Measurements from ENCODE around the gene PARVA. TPM values are rescaled to one million over a fixed set of nuclear protein-coding genes. Genes with fewer than 3 reads are reported as not detected.

The PARVA gene
- total RNA-seq, 1 experiment from 2014 or later = 10.4 TPM

DNA sequence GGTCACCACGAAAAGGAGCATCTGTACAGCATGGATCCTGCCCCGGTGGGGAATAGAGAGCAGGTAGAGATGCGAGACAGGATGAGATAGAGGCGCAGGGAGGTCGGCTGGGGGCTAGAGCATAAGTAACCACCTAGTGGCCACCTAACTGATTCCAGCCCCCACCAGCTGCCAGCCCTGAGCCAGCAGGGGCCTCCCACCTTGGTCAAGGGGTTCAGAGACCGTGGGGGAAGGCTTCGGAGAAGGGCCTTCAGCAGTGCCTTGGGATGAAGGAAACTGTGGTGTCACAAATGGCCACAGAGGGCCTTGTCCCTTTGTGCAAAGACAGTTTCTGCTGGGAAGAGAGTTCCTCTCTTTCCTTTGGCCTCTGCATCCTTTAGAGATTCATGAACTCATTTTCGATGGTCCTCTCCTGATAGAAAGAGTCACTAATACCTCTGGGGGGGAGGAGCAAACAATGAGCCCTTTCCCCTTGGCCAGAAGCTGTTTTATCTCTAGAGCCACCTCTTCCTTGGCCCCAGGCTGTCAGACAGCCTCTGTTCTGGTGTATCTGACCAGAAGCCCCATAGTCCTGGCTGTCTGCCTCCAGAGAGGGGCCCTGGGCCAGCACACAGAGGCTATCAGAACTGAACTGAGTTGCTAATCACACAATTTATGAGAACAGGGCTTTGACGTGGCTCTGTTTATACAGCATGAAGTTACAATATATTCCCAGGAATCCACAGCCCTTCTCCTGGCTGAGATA lies 146.0 kb downstream of the PARVA start (continued):
- no peak for TF ChIP-seq AR (CRISPR knock-in tag; IDR thresholded peaks at IDR 0.05)
- TF ChIP-seq, protein P1, sequence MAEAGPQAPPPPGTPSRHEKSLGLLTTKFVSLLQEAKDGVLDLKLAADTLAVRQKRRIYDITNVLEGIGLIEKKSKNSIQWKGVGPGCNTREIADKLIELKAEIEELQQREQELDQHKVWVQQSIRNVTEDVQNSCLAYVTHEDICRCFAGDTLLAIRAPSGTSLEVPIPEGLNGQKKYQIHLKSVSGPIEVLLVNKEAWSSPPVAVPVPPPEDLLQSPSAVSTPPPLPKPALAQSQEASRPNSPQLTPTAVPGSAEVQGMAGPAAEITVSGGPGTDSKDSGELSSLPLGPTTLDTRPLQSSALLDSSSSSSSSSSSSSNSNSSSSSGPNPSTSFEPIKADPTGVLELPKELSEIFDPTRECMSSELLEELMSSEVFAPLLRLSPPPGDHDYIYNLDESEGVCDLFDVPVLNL (CRISPR knock-in tag; IDR thresholded peaks at IDR 0.05; ENCODE audit: borderline replicate concordance, low read depth) = no peak

DNA sequence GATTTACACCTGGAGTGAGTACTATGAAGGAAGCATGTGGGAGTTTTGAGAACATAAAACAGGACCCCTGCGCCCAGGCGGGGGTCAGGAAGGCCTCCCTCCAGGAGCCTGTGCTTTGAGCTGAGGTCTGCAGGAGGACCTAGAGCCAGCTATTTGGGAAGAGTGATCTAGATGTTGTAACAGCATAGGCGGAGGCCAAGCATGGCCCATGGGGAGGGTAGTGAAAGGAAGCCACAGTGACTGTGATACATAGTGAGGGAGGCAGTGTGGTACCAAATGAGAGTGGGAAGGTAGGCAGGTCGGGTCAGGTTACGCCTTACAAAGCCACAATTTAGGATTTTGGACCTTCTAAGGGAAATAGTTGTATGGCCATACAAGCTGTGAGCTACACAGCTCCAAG lies 147.5 kb downstream of the PARVA start:
- Mint-ChIP-seq H3K9me3 (no peaks in the 10 kb centered on the region), H3K4me1 (no peaks in the 10 kb centered on the region), H3K27me3 (ENCODE audit: low read depth) (no peaks in the 10 kb centered on the region), H3K36me3 (no peaks in the 10 kb centered on the region), H3K4me3 (no peak overlapping the region), H3K27ac (no peak overlapping the region)
- ChIA-PET POLR2A (no interaction called here), CTCF (interaction anchor here (1.0 kb wide), 1 partner anchor 442 kb away, joined by 3 read pairs; no protein-coding TSS in a partner anchor)
- TF ChIP-seq ZNF512 (CRISPR knock-in tag; IDR thresholded peaks at IDR 0.05; ENCODE audit: borderline replicate concordance) (no peak), FOXP1 (CRISPR knock-in tag; IDR thresholded peaks at IDR 0.05; ENCODE audit: borderline replicate concordance) (no peak), ZNF121 (CRISPR knock-in tag; IDR thresholded peaks at IDR 0.05) (no peak), JAZF1 (CRISPR knock-in tag; IDR thresholded peaks at IDR 0.05) (no peak), NFYB (CRISPR knock-in tag; conservative IDR thresholded peaks at IDR 0.05; ENCODE audit: low read depth) (no peak), ZNF232 (CRISPR knock-in tag; IDR thresholded peaks at IDR 0.05) (no peak), NFATC4 (CRISPR knock-in tag; IDR thresholded peaks at IDR 0.05) (no peak), PREB (CRISPR knock-in tag; IDR thresholded peaks at IDR 0.05; ENCODE audit: borderline replicate concordance) (no peak), ZNF671 (CRISPR knock-in tag; IDR thresholded peaks at IDR 0.05) (no peak), ZNF263 (CRISPR knock-in tag; IDR thresholded peaks at IDR 0.05; ENCODE audit: low read depth) (no peak), ETV6 (CRISPR knock-in tag; IDR thresholded peaks at IDR 0.05) (no peak)
- TF ChIP-seq, protein P2, sequence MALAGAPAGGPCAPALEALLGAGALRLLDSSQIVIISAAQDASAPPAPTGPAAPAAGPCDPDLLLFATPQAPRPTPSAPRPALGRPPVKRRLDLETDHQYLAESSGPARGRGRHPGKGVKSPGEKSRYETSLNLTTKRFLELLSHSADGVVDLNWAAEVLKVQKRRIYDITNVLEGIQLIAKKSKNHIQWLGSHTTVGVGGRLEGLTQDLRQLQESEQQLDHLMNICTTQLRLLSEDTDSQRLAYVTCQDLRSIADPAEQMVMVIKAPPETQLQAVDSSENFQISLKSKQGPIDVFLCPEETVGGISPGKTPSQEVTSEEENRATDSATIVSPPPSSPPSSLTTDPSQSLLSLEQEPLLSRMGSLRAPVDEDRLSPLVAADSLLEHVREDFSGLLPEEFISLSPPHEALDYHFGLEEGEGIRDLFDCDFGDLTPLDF (CRISPR knock-in tag; IDR thresholded peaks at IDR 0.05) = no peak
- TF ChIP-seq, protein P3, sequence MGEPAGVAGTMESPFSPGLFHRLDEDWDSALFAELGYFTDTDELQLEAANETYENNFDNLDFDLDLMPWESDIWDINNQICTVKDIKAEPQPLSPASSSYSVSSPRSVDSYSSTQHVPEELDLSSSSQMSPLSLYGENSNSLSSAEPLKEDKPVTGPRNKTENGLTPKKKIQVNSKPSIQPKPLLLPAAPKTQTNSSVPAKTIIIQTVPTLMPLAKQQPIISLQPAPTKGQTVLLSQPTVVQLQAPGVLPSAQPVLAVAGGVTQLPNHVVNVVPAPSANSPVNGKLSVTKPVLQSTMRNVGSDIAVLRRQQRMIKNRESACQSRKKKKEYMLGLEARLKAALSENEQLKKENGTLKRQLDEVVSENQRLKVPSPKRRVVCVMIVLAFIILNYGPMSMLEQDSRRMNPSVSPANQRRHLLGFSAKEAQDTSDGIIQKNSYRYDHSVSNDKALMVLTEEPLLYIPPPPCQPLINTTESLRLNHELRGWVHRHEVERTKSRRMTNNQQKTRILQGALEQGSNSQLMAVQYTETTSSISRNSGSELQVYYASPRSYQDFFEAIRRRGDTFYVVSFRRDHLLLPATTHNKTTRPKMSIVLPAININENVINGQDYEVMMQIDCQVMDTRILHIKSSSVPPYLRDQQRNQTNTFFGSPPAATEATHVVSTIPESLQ (CRISPR knock-in tag; IDR thresholded peaks at IDR 0.05) = no peak
- TF ChIP-seq, protein P4, sequence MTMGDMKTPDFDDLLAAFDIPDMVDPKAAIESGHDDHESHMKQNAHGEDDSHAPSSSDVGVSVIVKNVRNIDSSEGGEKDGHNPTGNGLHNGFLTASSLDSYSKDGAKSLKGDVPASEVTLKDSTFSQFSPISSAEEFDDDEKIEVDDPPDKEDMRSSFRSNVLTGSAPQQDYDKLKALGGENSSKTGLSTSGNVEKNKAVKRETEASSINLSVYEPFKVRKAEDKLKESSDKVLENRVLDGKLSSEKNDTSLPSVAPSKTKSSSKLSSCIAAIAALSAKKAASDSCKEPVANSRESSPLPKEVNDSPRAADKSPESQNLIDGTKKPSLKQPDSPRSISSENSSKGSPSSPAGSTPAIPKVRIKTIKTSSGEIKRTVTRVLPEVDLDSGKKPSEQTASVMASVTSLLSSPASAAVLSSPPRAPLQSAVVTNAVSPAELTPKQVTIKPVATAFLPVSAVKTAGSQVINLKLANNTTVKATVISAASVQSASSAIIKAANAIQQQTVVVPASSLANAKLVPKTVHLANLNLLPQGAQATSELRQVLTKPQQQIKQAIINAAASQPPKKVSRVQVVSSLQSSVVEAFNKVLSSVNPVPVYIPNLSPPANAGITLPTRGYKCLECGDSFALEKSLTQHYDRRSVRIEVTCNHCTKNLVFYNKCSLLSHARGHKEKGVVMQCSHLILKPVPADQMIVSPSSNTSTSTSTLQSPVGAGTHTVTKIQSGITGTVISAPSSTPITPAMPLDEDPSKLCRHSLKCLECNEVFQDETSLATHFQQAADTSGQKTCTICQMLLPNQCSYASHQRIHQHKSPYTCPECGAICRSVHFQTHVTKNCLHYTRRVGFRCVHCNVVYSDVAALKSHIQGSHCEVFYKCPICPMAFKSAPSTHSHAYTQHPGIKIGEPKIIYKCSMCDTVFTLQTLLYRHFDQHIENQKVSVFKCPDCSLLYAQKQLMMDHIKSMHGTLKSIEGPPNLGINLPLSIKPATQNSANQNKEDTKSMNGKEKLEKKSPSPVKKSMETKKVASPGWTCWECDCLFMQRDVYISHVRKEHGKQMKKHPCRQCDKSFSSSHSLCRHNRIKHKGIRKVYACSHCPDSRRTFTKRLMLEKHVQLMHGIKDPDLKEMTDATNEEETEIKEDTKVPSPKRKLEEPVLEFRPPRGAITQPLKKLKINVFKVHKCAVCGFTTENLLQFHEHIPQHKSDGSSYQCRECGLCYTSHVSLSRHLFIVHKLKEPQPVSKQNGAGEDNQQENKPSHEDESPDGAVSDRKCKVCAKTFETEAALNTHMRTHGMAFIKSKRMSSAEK (CRISPR knock-in tag; IDR thresholded peaks at IDR 0.05; ENCODE audit: borderline replicate concordance) = no peak
- TF ChIP-seq, protein P5, sequence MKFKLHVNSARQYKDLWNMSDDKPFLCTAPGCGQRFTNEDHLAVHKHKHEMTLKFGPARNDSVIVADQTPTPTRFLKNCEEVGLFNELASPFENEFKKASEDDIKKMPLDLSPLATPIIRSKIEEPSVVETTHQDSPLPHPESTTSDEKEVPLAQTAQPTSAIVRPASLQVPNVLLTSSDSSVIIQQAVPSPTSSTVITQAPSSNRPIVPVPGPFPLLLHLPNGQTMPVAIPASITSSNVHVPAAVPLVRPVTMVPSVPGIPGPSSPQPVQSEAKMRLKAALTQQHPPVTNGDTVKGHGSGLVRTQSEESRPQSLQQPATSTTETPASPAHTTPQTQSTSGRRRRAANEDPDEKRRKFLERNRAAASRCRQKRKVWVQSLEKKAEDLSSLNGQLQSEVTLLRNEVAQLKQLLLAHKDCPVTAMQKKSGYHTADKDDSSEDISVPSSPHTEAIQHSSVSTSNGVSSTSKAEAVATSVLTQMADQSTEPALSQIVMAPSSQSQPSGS (CRISPR knock-in tag; IDR thresholded peaks at IDR 0.05; ENCODE audit: borderline replicate concordance, low read depth) = no peak
- DNase-seq (ENCODE audit: low spot score) (no peak), ATAC-seq (no peak)

All from WTC11 (cell line).